GM21825 (cell line): ENCODE results near the gene SLC37A3.
"Not testable (repeated sequence)": the region's sequence is repeated elsewhere in the genome, so short reads cannot be mapped to it uniquely, and the experiment has no call there.

ENCODE experiments used
- ATAC-seq: cut with Tn5 transposase; IDR thresholded peaks from one replicate; pipeline ENCODE4 v1.9.1; 2021; ENCODE audit warnings: mild to moderate bottlenecking, moderate library complexity; ENCODE audit not compliant: unreplicated experiment

Gene SLC37A3

GRCh38 chr7:140315498-140316164 is 82.7 kb downstream of the SLC37A3 start:
- no peak for ATAC-seq

- no peak for ATAC-seq
Measured at GRCh38 chr7:140314573-140315480, 83.5 kb downstream of the SLC37A3 start.

GRCh38 chr7:140312141-140312846 is 86.0 kb downstream of the SLC37A3 start:
- ATAC-seq: no peak

- not testable (repeated sequence) for ATAC-seq
Measured at GRCh38 chr7:140311128-140311527, 87.2 kb downstream of the SLC37A3 start.

GRCh38 chr7:140310337-140311002 is 87.9 kb downstream of the SLC37A3 start:
- no peak for ATAC-seq

GRCh38 chr7:140308060-140308459 is 90.3 kb downstream of the SLC37A3 start:
- no peak for ATAC-seq

- ATAC-seq: peak; percentile 50
Measured at GRCh38 chr7:140304191-140304799, 94.0 kb downstream of the SLC37A3 start.

- no peak for ATAC-seq
Measured at GRCh38 chr7:140300243-140301136, 97.8 kb downstream of the SLC37A3 start.

- ATAC-seq: no peak
Measured at GRCh38 chr7:140298213-140298612, 100.1 kb downstream of the SLC37A3 start.

- ATAC-seq: no peak
Measured at GRCh38 chr7:140297192-140297591, 101.1 kb downstream of the SLC37A3 start.

GRCh38 chr7:140295224-140295738 is 103.0 kb downstream of the SLC37A3 start:
- ATAC-seq: no peak

GRCh38 chr7:140294454-140294853 is 103.9 kb downstream of the SLC37A3 start:
- no peak for ATAC-seq

- no peak for ATAC-seq
Measured at GRCh38 chr7:140292438-140292837, 105.9 kb downstream of the SLC37A3 start.

- no peak for ATAC-seq
Measured at GRCh38 chr7:140289804-140290203, 108.5 kb downstream of the SLC37A3 start.

- no peak for ATAC-seq
Measured at GRCh38 chr7:140287988-140288387, 110.3 kb downstream of the SLC37A3 start.

GRCh38 chr7:140285938-140286337 is 112.4 kb downstream of the SLC37A3 start:
- ATAC-seq: no peak

- ATAC-seq: no peak
Measured at GRCh38 chr7:140284062-140284461, 114.3 kb downstream of the SLC37A3 start.
